Stimulated activated CD8-positive, alpha-beta memory T cell treated with anti-CD3 and anti-CD28 coated beads, Interleukin-7, amount 100 ng/mL, for 1 hour (primary cell): ENCODE data around the gene SNF8.
A peak's percentile ranks its signal among the peaks of the same experiment; 100 is the strongest.
"Not testable (repeated sequence)": the region's sequence is repeated elsewhere in the genome, so short reads cannot be mapped to it uniquely, and the experiment has no call there.

Source experiments
- DNase-seq, 2 donors: peaks; one replicate each; pipeline ENCODE4 v3.0.0-alpha.2; 2020; ENCODE audit warnings: low read depth in 2 of 2

SNF8 gene

GRCh38 chr17:48944515-48945260 is at the start of gene SNF8:
Gene SNF8 (minus strand): TSS chr17:48944842. CDS start chr17:48944734, 108 bp downstream.
- peak; percentile 81 to 87 for DNase-seq

GRCh38 chr17:48993951-48994350 is 49.3 kb upstream of the SNF8 start:
- DNase-seq, result no peak

GRCh38 chr17:48993305-48993704 is 48.7 kb upstream of the SNF8 start:
- DNase-seq, result no peak

- no peak for DNase-seq
These were observed 47.8 kb upstream of the SNF8 start for GRCh38 chr17:48992444-48992843.

- no peak for DNase-seq
These were observed 46.3 kb upstream of the SNF8 start for GRCh38 chr17:48990882-48991357.

- DNase-seq, result no peak
These were observed 44.5 kb upstream of the SNF8 start for GRCh38 chr17:48989100-48989499.

GRCh38 chr17:48985436-48986245 is 41.0 kb upstream of the SNF8 start:
- DNase-seq, result no peak

GRCh38 chr17:48981927-48982539 is 37.4 kb upstream of the SNF8 start:
- no peak for DNase-seq

- no peak for DNase-seq
These were observed 29.2 kb upstream of the SNF8 start for GRCh38 chr17:48973806-48974205.

GRCh38 chr17:48972749-48973097 is 28.1 kb upstream of the SNF8 start:
- DNase-seq, result no peak

GRCh38 chr17:48970865-48971687 is 26.4 kb upstream of the SNF8 start:
- no peak for DNase-seq

- DNase-seq, result no peak
These were observed 25.6 kb upstream of the SNF8 start for GRCh38 chr17:48970224-48970623.

GRCh38 chr17:48961516-48962233 is 17.0 kb upstream of the SNF8 start:
- no peak for DNase-seq

- DNase-seq, result no peak
These were observed 16.3 kb upstream of the SNF8 start for GRCh38 chr17:48960834-48961515.

- no peak for DNase-seq
These were observed 9.7 kb upstream of the SNF8 start for GRCh38 chr17:48954300-48954755.

- DNase-seq, result no peak
These were observed 8.3 kb upstream of the SNF8 start for GRCh38 chr17:48952904-48953303.

GRCh38 chr17:48951572-48951971 is 6.9 kb upstream of the SNF8 start:
- no peak for DNase-seq

GRCh38 chr17:48945261-48945651 is 614 bp upstream of the SNF8 start:
- not testable (repeated sequence) for DNase-seq

- no peak for DNase-seq
These were observed 11.6 kb downstream of the SNF8 start for GRCh38 chr17:48933035-48933434.

GRCh38 chr17:48930435-48930873 is 14.2 kb downstream of the SNF8 start:
- DNase-seq, result no peak
